ENCODE measurements around the gene FXN.

DNA sequence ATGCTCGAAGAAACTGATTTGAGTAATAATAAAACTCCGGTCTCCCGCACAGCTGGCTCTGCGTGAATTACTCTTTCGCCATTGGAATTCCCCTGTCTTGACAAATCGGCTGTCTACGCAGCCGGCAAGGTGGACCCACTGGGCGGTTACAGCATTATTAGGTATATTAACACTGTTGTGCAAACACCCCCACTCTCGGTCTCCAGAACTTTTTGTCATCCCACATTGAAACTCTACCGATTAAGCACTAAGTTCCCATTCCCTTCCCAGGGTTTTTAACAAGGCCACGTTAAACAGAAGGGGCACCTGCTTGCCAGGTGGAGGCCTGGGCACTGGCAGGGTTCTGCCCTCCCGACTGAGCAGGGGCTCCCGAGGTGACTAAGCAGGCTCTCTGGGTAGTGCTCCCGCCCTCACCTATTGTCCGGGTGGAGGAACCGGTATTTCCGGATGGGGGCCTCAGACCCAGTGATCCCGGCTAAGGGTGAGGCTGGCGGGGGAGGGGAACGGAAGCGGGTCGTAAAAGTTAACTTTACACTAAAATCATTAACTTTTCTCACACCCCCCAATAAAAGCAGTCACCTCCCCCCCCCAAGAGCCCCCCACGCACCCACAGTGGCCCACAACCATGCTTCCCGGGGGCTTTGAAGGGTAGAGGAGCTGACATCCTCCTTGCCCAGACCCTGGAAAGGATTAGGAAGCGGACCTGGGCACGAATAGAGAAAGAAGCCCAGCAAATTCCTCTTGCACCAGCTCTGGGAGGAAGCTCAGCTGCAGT lies 85.0 kb downstream of the FXN start:
- TF ChIP-seq, protein P1, sequence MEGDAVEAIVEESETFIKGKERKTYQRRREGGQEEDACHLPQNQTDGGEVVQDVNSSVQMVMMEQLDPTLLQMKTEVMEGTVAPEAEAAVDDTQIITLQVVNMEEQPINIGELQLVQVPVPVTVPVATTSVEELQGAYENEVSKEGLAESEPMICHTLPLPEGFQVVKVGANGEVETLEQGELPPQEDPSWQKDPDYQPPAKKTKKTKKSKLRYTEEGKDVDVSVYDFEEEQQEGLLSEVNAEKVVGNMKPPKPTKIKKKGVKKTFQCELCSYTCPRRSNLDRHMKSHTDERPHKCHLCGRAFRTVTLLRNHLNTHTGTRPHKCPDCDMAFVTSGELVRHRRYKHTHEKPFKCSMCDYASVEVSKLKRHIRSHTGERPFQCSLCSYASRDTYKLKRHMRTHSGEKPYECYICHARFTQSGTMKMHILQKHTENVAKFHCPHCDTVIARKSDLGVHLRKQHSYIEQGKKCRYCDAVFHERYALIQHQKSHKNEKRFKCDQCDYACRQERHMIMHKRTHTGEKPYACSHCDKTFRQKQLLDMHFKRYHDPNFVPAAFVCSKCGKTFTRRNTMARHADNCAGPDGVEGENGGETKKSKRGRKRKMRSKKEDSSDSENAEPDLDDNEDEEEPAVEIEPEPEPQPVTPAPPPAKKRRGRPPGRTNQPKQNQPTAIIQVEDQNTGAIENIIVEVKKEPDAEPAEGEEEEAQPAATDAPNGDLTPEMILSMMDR (IDR thresholded peaks at IDR 0.05) = no peak
- TF ChIP-seq POLR2A (IDR thresholded peaks at IDR 0.05) = no peak
